ENCODE measurements around the gene LATS2.

GRCh38 chr13:20938302-20938701, 123.1 kb downstream of the LATS2 start:
- TF ChIP-seq CTCF (tag by site-specific recombination; IDR thresholded peaks at IDR 0.05): no peak
- no peak for TF ChIP-seq ZNF362 (tag by site-specific recombination; IDR thresholded peaks at IDR 0.05)
- TF ChIP-seq ZNF274 (IDR thresholded peaks at IDR 0.05; ENCODE audit: low read length): no peak
- TF ChIP-seq ZNF274 (tag by site-specific recombination; IDR thresholded peaks at IDR 0.05; ENCODE audit: borderline replicate concordance): no peak

Measured in HEK293 (cell line).